Sigmoid colon (tissue), 7 donors: ENCODE measurements around the gene CCNE1. TPM values are rescaled to one million over a fixed set of nuclear protein-coding genes. Genes with fewer than 3 reads are reported as not detected.
A peak's percentile ranks its signal among the peaks of the same experiment; 100 is the strongest.
"Not testable (repeated sequence)": the region's sequence is repeated elsewhere in the genome, so short reads cannot be mapped to it uniquely, and the experiment has no call there.

ENCODE experiments used
- DNase-seq: peaks from one replicate; pipeline ENCODE4 v3.0.0-alpha.2; 2019
- H3K27ac ChIP-seq, 4 donors: fragments of 200-600 bp; sonication (generic); one replicate each; pipeline ENCODE4 v1.5.1; 2016 to 2019; ENCODE audit warnings: mild to moderate bottlenecking in 1 of 4
- H3K27me3 ChIP-seq, 3 donors: fragments of 200-600 bp; sonication (generic); one replicate each; pipeline ENCODE4 v1.5.1; 2019; ENCODE audit warnings: mild to moderate bottlenecking in 1 of 3
- H3K36me3 ChIP-seq, 4 donors: fragments of 200-600 bp; sonication (generic); one replicate each; pipeline ENCODE4 v1.5.1; 2016 to 2019
- H3K4me1 ChIP-seq, 4 donors: fragments of 200-600 bp; sonication (generic); one replicate each; pipeline ENCODE4 v1.5.1; 2017 to 2019
- H3K4me3 ChIP-seq, 4 donors: fragments of 200-600 bp; sonication (generic); one replicate each; pipeline ENCODE4 v1.5.1; 2017 to 2019; ENCODE audit warnings: mild to moderate bottlenecking in 2 of 4, moderate library complexity in 1 of 4
- H3K9me3 ChIP-seq, 4 donors: fragments of 200-600 bp in 3 of 4; sonication (generic) in 3 of 4; one replicate each; pipeline versions ENCODE4 v1.5.1 to v1.6.1; 2013 to 2019
- EP300 ChIP-seq, 4 donors: sonication (generic); formaldehyde crosslinking; IDR thresholded peaks; one replicate each; pipeline ENCODE4 v1.6.1; 2017; ENCODE audit warnings: antibody characterized with exemption in 4 of 4
- POLR2A ChIP-seq, 2 donors: fragments of 450-650 bp; IDR thresholded peaks; one replicate each; pipeline ENCODE4 v1.6.1; 2016; ENCODE audit warnings: antibody characterized with exemption in 2 of 2, mild to moderate bottlenecking in 2 of 2, moderate library complexity in 2 of 2
- POLR2AphosphoS5 ChIP-seq, 4 donors: sonication (generic); formaldehyde crosslinking; IDR thresholded peaks; one replicate each; pipeline ENCODE4 v1.6.1; 2017; ENCODE audit warnings: antibody characterized with exemption in 4 of 4
- WGBS, 2 donors: extraction: QIAGEN DNeasy Blood & Tissue Kit; methylation state at CpG; one replicate each; pipeline ENCODE4 v1.1.7; 2013; 5-methylcytosine and 5-hydroxymethylcytosine counted together
- intact Hi-C: fragments of 100-400 bp; cut with DNase I; formaldehyde crosslinking; loops from one replicate; pipeline ENCODE4 v1.15.1; 2023
- polyA plus RNA-seq, 3 donors: library from polyadenylated mRNA; stranded (reverse); fragments of 200-250 nt; gene quantifications; one replicate each; pipeline ENCODE4 v1.2.3, GENCODE V29; 2013
- total RNA-seq, 4 donors: library from RNA; depleted of rRNA; stranded (reverse); fragments of >200 nt; gene quantifications; one replicate each; pipeline ENCODE4 v1.1.0, GENCODE V29; 2016
- TF ChIP-seq, protein P1 (sequence below), 4 experiments: fragments of 450-650 bp in 3 of 4; fragments of 200-600 bp in 1 of 4; IDR thresholded peaks; one replicate each; pipeline ENCODE4 v1.5.1; 2016 to 2019; ENCODE audit warnings: antibody characterized with exemption in 4 of 4, mild to moderate bottlenecking in 3 of 4, moderate library complexity in 2 of 4
- donor health status: healthy with polysubstance abuse.
- donor health status: Bipolar disorder and iron deficiency.
- donor health status: healthy.

CCNE1 gene
- total and polyA plus RNA-seq, 7 donors, result 2.3 to 13.8 (median 4.4) TPM

DNA sequence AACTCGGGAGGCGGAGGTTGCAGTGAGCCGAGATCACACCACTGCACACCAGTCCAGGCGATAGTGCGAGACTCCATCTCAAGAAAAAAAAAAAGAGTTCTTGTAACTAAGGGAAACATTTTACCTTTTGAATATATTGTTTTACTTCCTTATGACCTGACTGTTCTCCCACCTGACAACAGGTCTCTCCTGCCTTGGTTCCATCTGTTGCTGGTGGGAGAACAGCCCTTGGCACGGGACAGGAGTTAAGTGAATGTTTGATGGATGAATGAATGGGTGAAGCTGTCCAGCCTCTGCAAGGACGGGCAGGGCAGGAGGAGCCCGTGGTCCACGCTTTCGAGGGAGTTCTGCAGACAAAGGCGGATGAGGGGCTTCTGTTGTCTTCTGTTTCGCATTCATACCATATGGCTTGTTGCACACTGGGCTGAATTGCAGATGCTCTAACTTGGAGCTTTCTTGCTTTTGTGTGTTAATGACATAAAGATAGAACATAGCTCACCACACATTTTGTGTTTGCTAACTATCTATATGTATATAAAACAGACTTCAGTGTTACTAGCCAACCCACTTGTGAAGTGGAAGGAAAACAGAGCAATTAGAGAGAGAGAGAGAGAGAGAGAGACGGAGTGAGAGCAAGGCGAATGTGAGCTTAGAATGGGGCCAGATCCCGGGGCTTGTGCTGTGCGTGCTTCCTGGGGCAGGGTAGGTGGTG lies 16.2 kb upstream of the CCNE1 start:
- DNase-seq, result no peak
- H3K36me3 ChIP-seq, result no peaks in the 10 kb centered on the region
- H3K4me1 ChIP-seq, result no peaks in the 10 kb centered on the region
- no peaks in the 10 kb centered on the region for H3K27me3 ChIP-seq
- intact Hi-C loops, result no loop called here
- TF ChIP-seq POLR2A (IDR thresholded peaks at IDR 0.05) (no peak), EP300 (IDR thresholded peaks at IDR 0.05) (no peak)
- TF ChIP-seq, protein P1, sequence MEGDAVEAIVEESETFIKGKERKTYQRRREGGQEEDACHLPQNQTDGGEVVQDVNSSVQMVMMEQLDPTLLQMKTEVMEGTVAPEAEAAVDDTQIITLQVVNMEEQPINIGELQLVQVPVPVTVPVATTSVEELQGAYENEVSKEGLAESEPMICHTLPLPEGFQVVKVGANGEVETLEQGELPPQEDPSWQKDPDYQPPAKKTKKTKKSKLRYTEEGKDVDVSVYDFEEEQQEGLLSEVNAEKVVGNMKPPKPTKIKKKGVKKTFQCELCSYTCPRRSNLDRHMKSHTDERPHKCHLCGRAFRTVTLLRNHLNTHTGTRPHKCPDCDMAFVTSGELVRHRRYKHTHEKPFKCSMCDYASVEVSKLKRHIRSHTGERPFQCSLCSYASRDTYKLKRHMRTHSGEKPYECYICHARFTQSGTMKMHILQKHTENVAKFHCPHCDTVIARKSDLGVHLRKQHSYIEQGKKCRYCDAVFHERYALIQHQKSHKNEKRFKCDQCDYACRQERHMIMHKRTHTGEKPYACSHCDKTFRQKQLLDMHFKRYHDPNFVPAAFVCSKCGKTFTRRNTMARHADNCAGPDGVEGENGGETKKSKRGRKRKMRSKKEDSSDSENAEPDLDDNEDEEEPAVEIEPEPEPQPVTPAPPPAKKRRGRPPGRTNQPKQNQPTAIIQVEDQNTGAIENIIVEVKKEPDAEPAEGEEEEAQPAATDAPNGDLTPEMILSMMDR (IDR thresholded peaks at IDR 0.05), result no peak
- H3K4me3 ChIP-seq, result no peak overlapping the region
- no peak overlapping the region for H3K27ac ChIP-seq
- WGBS, 2 donors, result 78 to 88% methylated on average over 16 of the region's 16 CpGs
- no peaks in the 10 kb centered on the region for H3K9me3 ChIP-seq

DNA sequence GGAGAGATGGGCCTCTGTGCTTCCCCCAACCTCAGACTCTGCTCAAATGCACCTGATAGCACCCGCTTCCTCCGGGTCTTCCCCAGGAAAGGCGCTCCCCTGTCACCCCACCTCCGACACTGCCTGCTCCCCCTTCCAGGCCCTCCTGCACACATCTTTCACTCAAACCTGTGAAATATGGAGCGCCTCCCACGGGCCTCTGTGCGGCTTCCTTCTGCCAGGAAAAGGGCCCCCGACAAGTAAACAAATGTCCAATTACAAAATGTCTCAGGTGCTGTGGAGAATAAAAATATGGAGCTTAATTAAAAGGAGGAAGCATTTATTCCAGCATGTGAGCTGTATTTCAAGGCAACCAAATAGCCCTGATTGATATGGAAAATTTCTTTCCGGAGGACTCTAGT lies 15.6 kb upstream of the CCNE1 start:
- intact Hi-C loops, result no loop called here
- Histone ChIP-seq H3K27me3 (no peaks in the 10 kb centered on the region), H3K4me3 (no peak overlapping the region), H3K36me3 (no peaks in the 10 kb centered on the region), H3K4me1 (no peaks in the 10 kb centered on the region), H3K9me3 (no peaks in the 10 kb centered on the region), H3K27ac (no peak overlapping the region)
- TF ChIP-seq EP300 (IDR thresholded peaks at IDR 0.05), result no peak
- TF ChIP-seq, protein P1 (IDR thresholded peaks at IDR 0.05), result no peak
- TF ChIP-seq POLR2AphosphoS5 (IDR thresholded peaks at IDR 0.05), result no peak
- TF ChIP-seq POLR2A (IDR thresholded peaks at IDR 0.05), result no peak
- DNase-seq, result no peak
- WGBS, 2 donors, result 42 to 77% methylated on average over 9 of the region's 9 CpGs

DNA sequence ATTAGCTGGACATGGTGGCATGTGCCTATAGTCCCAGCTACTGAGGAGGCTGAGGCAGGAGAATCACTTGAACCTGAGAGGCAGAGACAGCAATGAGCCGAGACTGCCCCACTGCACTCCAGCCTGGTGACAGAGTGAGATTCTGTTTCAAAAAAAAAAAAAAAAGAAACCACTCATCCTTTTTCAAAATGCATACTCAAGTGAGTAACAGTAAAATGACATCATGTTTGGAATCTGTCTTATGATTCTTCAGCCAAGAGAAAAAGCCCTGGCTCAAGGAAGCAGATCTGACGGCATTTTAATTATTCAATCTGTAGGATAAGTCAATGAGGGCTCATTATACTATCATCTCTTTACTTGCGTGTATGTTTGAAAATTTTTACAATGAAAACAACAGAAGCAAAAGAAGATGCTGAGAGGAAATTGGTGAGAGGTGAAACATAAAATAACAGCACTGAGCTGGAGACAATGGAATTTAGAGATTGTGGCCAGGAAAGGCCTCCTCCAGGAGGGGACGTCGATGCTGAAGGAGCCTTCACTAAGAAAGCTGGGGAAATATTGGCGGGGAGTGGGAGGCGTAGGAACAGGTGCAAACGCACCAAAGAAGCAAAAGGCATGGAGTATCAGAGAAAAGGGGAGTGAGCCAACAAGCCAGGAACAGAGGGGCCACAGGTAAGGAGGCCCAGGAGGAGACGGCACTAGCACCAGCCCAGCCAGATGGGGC lies 12.9 kb upstream of the CCNE1 start:
- no peaks in the 10 kb centered on the region for H3K9me3 ChIP-seq
- WGBS, 2 donors, result 79 to 82% methylated on average over 9 of the region's 9 CpGs
- H3K27me3 ChIP-seq, result no peaks in the 10 kb centered on the region
- intact Hi-C loops, result no loop called here
- no peak for DNase-seq
- H3K36me3 ChIP-seq, result no peaks in the 10 kb centered on the region
- no peaks in the 10 kb centered on the region for H3K4me1 ChIP-seq
- H3K27ac ChIP-seq, result peak overlapping the region in 3 of 4 donors; percentile 49 to 59 (median 53)
- TF ChIP-seq POLR2AphosphoS5 (IDR thresholded peaks at IDR 0.05), result no peak
- no peak for TF ChIP-seq POLR2A (IDR thresholded peaks at IDR 0.05)
- TF ChIP-seq, protein P1 (IDR thresholded peaks at IDR 0.05), result no peak
- TF ChIP-seq EP300 (IDR thresholded peaks at IDR 0.05), result no peak
- no peak overlapping the region for H3K4me3 ChIP-seq

DNA sequence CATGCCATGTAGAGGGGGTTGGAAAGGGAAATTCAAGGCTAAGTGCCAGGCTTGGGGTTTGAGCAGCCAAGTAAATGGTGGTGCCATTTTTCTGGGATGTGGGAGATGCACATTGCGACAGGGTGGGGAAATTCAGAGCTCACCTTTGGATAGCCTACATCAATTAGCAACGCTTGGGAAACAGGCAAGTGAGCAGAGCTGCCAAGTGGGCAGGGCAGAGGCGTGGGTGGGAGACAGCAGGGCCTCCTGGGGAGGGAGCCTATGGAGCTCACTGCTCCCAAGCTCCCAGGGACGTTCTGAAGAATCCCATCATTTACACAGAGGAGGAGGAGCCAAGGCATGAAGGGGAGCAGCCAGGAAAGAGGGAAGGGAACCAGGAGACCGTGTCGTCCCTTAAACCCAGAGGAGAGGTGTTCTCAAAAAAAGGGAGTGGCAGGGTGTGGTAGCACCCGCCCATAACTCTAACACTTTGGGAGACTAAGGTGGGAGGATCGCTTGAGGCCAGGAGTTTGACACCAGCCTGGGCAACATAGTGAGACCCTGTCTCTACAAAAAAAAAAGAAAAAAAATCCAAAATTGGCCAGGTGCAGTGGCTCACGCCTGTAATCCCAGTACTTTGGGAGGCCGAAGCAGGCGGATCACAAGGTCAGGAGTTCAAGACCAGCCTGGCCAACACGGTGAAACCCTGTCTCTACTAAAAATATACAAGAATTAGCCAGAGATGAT lies 11.5 kb upstream of the CCNE1 start:
- intact Hi-C loops, result no loop called here
- TF ChIP-seq POLR2AphosphoS5 (IDR thresholded peaks at IDR 0.05), result no peak
- TF ChIP-seq POLR2A (IDR thresholded peaks at IDR 0.05), result no peak
- TF ChIP-seq EP300 (IDR thresholded peaks at IDR 0.05), result no peak
- TF ChIP-seq, protein P1 (IDR thresholded peaks at IDR 0.05), result no peak
- Histone ChIP-seq H3K4me3 (no peak overlapping the region), H3K36me3 (no peaks in the 10 kb centered on the region), H3K27ac (no peak overlapping the region), H3K4me1 (no peaks in the 10 kb centered on the region), H3K27me3 (no peaks in the 10 kb centered on the region), H3K9me3 (no peaks in the 10 kb centered on the region)
- DNase-seq, result no peak
- WGBS, 2 donors, result 52 to 77% methylated on average over 12 of the region's 12 CpGs

DNA sequence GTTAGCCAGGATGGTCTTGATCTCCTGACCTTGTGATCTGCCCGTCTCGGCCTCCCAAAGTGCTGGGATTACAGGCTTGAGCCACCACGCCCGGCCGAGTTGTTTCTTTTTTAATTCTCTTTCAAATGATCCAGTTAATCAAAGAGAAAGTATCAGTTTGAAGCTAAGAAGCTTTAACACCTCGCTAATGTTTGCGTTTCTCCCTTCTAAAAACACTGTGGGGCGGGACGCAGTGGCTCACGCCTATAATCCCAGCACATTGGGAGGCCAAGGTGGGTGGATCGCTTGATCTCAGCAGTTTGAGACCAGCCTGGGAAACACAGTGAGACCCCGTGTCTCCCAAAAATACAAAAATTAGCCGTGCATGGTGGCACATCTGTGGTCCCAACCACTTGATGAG lies 7.8 kb upstream of the CCNE1 start:
- intact Hi-C loops, result not testable (repeated sequence)
- 86 to 90% methylated on average over 13 of the region's 13 CpGs for WGBS, 2 donors

More for the DNA sequence above, 7.8 kb upstream of the CCNE1 start:
- not testable (repeated sequence) for H3K4me3 ChIP-seq, H3K27me3 ChIP-seq, H3K9me3 ChIP-seq, DNase-seq, H3K4me1 ChIP-seq, H3K27ac ChIP-seq, H3K36me3 ChIP-seq
